GM19099 (cell line): Measurements from ENCODE around the gene TLR3.

Experiments
- POLR2A ChIP-seq: IDR thresholded peaks from 3 replicates; pipeline ENCODE4 v1.6.1; 2011; ENCODE audit warnings: low read depth; ENCODE audit not compliant: insufficient read length; ENCODE audit errors: extremely low read depth

TLR3 gene

DNA sequence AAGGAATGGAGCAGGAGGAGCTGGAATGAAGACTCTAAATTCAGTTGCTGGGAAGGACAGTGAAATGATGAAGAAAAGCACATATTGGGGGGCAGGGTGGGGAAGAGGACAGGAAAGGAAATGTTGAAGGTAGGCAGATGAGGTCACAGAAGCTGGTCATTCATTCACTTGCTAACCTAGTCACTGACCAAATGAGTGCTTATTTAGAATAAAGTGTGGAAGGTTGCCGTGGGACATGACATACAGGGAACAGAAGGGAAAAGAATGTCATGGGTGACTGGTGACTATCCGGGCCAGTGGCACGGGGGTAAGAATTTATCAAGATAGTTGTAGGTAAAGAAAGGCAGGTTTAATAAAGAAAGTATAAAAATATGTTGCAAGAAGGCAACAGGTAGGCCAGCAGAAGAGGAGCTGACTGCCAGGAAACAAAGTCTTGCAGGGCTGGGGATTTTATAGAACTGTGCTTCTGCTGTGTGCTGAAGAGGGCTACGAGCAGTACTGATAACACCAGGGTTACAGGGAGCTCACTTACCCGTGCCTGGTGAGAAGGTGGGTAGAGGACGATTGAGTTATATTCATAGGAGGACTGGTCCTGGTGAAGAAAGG lies 31.9 kb upstream of the TLR3 start:
- TF ChIP-seq POLR2A = no peak

DNA sequence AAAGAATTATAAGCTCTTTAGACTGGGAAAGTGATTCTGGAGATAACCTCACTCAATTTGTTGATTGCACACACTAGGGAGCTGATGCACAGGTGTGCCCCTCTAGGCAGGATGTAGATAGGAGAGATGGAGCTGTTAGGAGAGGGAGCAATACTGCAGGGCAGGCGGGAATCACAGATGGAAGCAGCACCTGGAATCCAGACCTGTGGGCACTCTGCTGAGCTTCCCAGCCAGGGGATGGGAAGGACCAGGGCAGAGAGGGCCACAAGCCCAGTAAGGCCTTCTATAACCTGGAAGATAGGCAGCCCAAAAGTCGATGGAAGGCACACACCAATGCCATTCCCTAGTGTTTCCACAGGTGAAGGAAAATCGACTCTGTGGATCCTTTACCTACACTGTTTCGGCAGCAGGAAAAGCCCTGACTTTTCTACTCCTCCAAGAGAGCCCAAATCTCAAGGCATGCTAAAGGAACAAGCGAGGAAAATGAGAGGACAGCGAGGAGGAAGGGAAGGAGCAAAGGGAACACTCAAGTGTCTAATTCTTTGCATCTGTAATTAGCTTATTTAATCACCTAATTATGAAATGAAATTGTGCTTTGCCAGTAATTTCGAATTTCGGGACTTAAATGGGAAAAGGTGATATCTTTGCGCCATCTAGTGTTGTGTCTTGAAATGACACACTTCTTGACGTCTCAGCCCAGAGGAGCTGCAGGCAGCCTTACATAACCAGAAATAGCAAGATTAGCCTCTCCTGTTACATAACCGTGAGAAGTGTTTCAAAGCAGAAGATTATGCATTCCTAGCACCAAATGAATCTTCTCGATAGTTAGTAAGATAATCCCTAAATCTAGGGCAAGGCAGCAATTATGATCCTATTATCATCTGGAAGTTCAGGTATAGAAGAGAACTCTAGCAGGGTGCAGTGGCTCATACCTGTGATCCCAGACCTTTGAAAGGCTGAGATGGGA lies 31.0 kb upstream of the TLR3 start:
- no peak for TF ChIP-seq POLR2A

DNA sequence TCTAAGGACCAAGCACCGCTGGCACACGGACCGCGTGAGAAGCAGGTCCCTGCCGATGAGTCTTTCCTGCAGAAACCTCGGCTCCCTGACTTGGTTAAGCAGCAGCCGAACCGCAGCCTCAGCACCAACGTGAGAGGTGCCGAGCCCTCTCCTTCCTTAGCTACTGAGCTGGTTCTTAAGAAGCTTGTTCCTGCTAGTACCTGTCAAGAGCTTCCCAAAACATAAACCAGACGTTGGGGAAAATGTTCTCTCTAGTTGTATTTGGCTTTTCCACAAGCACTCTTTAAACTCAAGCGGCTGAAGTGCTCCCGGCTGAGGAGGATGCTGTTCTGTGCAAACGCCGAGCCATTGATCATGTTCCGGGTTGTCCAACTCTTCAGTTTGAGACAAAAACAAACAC lies 29.3 kb upstream of the TLR3 start:
- TF ChIP-seq POLR2A = no peak

DNA sequence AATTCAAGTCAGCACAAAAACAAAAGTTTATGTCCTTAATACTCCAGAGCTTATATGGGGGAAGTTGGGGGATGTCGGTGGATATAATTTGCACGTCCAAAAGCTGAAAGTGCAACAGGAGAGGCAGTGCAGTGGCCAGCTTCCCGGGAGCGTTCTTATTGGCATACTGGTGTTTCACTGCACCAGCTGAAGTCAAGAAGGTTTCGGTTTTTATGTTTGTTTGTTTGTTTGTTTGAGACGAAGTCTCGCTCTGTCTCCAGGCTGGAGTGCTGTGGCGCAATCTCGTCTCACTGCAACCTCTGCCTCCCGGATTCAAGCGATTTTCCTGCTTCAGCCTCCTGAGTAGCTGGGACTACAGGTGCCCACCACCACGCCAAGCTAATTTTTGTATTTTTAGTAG lies 28.6 kb upstream of the TLR3 start:
- no peak for TF ChIP-seq POLR2A

DNA sequence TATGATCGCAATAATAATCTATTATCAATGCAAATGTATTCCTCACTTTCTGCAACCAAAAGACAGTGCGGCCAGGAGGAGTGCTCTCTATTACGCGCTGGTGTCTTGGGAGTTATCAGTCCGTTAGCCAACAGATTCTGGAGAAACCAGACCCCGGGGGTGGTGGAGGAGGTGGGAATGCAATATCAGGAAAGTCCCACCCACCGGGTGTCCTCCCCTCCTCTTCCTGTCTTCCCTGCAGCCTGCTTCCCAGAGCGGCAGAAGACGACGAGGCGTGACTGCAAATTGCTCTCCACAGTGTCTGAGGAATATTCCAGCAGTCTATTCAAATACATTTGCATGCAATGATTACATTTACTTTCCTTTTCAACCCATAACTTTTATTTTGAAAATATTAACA lies 17.9 kb upstream of the TLR3 start:
- TF ChIP-seq POLR2A = no peak

DNA sequence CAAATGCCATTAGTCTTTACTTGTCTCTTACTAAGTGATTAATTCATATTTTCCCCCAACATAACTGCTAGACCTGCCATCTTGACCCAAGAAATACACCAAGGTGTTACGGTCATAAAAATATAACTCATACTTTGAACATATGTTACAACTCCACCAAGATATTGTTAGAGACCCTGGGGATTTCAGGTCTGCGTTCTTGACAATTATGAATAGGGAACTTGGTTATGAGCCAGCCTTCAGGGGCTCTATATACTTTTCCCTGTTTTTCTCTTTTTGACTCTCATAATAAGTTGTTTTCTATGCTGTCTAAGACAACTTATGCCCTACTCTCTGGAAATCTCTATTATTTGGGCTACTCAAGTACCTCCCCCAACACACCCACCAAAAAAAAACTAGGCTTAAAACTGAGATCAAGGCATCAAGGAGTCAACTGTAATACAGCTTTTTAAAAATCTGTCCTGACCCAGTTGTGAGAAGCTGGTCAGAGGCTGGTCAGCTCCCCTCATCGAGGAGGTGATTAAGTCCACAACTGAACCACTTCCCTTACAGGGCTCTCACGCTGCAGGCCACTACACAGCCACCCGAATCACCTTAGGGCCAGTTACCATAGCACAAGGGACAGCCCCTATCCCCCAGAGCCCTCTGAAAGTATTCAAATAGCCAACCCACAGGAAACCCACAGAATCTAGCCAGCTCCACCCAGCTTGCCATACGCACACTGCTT lies 10.5 kb upstream of the TLR3 start:
- TF ChIP-seq POLR2A = no peak

DNA sequence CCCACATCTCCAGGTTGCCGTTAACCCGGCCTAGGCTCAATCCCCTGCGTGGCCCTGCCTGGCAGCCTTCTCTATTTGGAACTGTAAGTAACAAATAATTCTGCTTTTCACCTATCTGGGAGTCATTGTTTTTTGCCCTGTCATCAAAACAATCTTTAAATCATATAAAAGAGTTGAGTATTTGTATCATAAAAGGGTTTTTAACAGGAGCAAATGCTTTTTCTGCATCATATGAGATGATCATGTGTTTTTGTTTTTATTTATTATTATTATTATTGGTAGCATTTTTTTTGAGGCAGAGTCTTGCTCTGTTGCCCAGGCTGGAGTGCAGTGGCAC lies 10.0 kb upstream of the TLR3 start:
- TF ChIP-seq POLR2A = no peak

DNA sequence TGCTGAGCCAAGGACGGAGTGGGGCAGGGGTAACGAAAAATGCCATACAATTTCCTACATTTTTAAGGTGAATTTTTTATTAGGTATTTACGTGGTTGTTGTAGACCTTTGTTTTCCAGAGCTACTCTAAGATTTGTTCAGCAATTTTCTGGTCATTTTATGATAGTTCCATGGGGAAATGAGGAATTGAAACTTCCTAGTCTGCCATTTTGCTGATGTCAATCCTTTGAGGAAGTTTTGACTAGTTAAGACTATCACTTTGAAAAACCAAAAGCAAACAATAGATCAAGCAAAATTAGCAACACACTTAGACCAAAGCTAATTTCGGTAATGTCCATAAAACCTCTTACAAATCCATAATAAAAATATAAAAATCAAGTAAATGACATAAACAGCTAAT lies 7.0 kb upstream of the TLR3 start:
- TF ChIP-seq POLR2A = no peak

DNA sequence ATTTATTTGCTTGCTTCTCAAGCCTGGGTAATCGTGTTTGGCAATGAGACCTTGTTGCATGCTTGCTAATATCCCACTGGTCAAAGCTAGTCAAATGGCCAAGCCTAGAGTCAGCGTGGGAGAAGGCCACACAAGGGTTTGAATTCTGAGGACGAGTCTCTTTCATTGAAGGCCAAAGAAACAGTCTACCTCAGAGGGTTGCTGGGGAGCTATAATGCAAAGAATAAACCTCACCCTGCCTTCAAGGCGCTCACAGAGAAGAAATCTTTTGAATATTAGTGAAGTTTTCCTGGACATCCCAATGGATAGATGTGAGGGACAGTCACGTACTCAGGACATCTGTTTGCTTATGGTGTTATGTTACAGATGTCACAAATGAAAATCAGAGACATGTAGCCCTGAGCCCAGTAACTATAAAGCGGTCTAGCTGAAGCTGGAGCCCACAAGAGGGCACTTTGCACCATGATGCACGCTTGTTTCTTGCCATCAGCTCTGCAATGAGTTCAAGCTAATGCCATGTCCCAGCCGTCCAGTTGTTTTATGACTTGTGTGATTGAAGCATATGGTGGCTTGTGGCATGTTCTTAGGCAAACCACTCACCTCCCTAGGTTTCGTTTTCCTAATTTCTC lies 1.1 kb upstream of the TLR3 start:
- TF ChIP-seq POLR2A = no peak

DNA sequence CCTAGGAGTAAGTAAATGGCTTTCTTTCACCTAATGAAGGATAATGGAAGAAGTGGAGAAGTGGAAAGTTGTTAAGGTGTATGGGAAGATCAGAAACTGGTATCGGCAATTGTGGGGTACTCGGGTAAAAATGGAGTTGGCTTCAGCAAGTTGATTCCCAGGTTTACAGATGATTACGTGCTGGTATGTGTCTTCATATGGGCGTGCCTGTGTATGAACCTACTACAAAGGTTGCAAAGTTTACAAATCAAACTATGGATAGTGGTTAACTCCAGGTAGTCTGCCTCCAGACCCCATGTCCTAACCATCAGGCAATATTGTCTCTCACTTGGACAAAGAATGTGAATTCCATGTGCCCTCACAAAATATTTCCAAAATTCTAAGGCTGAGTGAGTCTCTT lies 773 bp downstream of the TLR3 start:
- no peak for TF ChIP-seq POLR2A

DNA sequence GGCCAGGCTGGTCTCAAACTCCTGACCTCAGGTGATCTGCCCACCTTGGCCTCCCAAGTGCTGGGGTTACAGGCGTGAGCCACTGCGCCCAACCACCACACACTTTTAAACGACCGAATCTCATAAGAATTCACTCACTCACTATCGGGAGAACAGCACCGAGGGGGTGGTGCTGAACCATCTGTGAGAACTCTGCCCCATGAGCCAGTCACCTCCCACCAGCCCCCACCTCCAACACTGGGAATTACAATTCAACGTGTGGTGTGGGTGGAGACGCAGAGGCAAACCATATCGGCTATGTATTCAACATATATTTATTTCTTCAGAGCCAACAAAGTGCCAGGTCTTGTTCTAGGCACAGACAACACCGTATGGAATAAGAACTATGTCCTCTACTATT lies 3.6 kb downstream of the TLR3 start:
- TF ChIP-seq POLR2A = no peak

DNA sequence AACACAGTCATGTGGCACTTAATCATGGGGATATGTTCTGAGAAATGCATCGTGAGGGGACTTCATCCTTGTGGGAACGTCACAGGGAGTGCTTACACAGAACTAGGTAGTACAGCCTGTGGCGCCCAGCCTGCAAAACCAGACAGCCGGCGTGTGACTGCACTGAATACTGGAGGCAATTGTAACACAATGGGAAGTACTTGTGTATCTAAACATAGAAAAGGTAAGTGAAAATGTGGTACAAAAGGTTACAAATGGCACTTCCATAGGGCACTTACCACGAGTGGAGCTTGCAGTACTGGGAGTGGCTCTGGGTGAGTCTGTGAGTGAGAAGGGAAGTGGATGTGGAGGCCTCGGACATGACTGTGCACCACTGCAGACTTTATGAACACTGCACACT lies 5.2 kb downstream of the TLR3 start:
- no peak for TF ChIP-seq POLR2A

DNA sequence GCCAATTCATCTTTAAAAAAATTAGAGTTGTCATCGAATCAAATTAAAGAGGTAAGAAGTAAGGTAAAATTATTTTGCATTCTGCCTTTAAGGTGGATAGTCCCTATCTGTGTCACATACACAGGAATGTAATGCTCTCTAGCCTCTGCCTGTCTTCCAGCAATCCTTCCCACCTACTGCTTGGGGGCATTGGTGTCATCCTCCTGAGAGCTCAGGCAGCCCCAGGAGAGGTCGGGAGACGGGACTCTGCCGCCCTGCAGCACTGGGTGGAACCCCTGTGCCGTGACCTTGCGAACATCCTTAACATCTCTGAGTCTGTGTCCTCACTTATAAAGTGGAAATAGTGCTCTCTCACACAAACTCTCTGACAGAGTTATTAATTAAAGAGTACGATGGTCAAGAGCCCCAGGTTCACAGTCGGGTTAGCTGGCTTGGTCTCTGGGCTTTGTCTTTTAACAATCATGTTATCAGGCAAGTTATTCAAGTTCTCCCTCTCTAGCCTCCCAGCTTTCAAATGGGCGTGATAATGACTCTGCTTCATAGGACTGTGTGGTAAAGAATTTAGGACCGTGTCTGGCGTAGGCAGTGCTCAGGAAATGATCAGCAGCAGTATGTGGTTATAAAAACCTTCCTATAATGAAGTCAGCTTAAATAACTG lies 10.2 kb downstream of the TLR3 start:
- no peak for TF ChIP-seq POLR2A

DNA sequence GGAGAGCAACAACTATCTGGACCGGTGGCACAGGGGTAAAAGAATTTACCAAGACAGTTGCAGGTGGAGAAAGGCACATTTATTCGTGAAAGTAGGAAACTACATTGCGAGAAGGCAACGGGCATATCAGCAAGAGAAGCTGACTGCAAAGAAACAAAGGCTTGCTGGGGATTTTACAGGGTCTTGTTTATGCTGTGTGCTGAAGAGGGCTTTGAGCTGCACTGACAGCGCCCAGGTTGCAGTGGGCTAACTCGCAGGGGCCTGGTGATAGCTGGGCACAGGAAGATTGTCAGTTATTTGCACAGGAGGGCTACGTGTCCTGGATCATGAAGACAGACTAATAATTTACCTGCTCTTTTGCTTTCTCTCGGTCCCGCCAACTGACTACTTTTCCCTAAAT lies 10.7 kb downstream of the TLR3 start:
- no peak for TF ChIP-seq POLR2A
